Subcutaneous adipose tissue (tissue), 4 donors: ENCODE measurements around the gene PKM. TPM values are rescaled to one million over a fixed set of nuclear protein-coding genes. Genes with fewer than 3 reads are reported as not detected.

Source experiments
- total RNA-seq, 4 donors: library from RNA; depleted of rRNA; stranded (reverse); fragments of >200 nt; gene quantifications; one replicate each; pipeline ENCODE4 v1.1.0, GENCODE V29; 2016
- TF ChIP-seq, protein P1 (sequence below): fragments of 450-650 bp; IDR thresholded peaks from one replicate; pipeline ENCODE4 v1.5.1; 2016; ENCODE audit warnings: low read depth, mild to moderate bottlenecking, control low read depth, antibody characterized with exemption, moderate library complexity

Gene PKM
- total RNA-seq, 4 donors from 2014 or later = 119 to 353 (median 168) TPM

DNA sequence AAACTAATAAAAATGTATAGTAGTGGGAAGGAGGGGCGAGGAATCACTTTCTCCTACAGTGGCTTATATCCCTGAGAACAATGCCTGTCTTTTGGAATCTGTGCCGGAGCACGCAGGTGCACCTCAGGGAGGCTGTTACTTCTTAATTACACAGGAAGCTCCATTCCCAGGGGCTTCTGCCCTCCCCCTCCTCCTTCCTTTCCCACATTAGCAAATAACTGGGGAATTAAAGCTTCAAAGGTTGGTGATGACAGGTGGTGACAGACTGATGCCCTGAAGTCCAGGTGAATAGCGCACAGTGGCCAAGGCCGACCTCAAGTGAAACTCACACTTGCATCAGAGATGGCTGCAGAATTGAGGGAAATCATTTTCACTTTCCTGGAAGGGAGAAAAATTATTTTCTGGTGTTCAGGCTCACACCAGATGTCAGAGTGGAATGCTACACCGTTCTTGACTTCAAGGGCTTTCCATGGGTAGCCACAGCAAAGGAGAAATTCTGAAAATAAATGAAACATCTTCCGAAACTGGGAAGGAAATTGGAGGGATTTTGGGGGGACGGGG lies 37.1 kb downstream of the PKM start:
- TF ChIP-seq, protein P1, sequence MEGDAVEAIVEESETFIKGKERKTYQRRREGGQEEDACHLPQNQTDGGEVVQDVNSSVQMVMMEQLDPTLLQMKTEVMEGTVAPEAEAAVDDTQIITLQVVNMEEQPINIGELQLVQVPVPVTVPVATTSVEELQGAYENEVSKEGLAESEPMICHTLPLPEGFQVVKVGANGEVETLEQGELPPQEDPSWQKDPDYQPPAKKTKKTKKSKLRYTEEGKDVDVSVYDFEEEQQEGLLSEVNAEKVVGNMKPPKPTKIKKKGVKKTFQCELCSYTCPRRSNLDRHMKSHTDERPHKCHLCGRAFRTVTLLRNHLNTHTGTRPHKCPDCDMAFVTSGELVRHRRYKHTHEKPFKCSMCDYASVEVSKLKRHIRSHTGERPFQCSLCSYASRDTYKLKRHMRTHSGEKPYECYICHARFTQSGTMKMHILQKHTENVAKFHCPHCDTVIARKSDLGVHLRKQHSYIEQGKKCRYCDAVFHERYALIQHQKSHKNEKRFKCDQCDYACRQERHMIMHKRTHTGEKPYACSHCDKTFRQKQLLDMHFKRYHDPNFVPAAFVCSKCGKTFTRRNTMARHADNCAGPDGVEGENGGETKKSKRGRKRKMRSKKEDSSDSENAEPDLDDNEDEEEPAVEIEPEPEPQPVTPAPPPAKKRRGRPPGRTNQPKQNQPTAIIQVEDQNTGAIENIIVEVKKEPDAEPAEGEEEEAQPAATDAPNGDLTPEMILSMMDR = no peak

DNA sequence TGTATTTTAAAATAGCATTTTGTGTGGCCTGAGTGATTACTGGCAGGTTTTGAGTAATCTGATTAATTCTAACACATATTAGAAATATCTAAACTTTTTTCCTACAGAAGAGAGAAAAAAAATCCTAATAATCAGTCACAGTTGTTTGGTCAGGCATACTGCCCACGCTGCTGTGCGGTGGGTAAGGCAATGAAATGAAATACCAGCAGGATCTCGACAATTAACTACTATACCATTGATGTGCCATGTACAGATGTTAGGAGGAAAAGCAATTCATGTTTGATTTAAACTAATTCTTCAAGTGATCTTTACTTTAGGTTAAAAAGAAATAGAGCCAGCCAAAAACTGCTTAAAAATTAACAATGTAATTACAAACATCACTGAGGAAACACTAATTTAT lies 38.6 kb downstream of the PKM start:
- TF ChIP-seq, protein P1 = no peak

DNA sequence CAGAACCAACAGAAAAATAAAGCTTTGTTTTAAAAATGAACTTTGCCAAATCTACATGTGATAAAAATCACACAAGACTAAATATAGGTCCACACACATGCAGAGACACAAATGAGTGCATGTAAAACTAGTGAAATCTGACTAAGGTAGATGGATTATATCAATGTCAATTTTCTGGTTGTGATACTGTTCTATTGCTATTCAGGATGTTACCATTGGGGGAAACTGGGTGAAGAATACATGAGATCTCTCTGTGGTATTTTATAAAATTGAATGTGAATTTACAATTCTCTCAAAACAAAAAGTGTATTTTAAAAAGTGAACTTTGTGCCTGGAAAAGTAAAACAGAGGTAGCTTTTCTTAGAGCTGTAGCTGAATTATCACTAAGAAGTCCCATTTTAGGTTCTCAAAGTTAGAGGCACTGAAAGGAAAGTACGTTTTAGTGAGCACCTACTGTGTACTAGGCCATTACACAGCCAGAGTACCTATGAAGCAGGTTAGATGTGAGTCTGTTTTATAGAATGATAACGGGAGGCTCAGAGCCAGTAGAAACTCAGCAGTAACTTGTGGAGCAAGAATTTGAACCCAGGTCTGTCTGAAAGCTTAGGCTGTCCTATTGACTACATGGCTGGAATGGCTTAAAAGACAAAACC lies 41.6 kb downstream of the PKM start:
- TF ChIP-seq, protein P1 = no peak

DNA sequence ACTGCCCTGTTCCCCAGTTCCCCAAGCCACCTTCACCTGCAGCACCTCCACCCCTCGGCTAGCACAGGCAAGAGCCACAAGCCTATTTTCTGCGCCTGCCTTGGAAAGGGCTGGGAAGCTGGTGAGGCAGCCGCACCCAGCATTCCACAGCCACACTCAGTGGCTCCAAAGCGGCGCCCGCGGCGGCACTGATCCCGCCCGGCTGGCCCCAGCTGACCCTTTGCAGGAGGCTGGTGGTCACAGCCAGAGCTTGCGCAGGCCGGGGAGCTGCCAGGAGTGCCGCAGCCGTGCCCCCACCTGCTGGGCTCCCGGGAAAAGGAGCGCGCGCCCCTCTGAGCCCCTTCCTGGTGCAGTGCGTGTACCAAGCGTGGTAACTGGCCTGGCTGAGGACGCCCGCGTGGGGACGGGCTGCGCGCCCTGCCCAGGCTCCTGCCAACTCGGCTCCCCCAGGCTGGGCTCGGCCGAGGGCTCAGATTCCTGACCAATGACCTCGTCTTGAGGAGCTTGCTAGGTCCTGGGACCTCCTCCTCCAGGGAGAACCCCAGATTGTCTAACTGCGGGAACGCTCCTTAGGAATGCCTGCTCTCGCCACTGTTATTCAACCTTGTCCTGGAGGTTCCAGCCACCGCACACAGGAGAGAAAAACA lies 46.7 kb downstream of the PKM start:
- TF ChIP-seq, protein P1 = no peak

DNA sequence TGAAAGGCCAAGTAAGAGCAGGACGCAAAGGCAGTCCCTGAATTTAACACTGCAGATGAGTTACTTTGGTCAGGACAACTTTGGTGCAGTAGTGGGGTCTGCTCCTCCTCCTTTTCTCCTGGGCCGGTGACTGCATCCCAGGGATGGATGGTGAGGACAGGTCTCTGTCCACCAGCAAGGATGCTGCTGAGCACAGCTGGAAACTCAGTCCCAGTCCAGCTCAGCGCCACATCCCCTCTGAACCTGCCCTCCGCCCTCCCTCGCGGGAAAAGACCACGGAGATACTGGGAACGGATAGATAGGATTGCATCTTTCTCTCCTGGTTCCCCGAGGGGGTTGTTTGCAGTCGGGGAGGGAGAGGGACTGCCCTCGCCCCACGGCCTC lies 47.2 kb downstream of the PKM start:
- TF ChIP-seq, protein P1 = no peak

DNA sequence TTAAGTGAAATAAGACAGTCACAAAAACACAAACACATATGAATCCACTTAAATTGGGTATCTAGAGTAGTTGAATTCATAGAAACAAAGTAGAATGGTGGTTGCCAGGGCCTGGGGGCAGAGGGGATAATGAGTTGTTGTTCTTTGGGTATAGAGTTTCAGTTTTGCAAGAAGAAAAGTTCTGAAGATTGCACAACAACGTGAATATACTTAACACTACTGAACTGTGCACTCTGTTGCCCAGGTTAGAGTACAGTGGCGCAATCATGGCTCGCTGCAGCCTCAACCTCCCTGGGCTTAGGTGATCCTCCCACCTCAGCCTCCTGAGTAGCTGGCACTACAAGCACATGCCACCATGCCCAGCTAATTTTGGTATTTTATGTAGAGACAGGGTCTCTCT lies 48.3 kb downstream of the PKM start:
- TF ChIP-seq, protein P1 = no peak

DNA sequence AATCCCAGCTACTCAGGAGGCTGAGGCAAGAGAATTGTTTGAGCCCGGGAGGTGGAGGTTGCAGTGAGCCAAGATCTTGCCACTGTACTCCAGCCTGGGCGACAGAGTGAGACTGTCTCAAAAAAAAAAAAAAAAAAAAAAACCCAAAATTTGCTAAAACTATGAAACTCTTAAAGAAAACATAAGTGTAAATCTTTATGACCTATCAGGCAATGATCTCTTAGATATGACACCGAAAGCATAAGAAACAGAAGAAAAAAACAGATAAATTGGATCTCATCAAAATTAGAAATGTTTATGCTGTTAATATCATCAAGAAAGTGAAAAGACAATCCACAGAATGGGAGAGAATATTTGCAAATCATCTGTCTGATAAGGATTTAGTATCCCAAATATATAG lies 48.7 kb downstream of the PKM start:
- TF ChIP-seq, protein P1 = no peak
